IPS-11a (cell line): Measurements from ENCODE around the gene SLC18B1.

Experiments
- H3K4me3 ChIP-seq: one replicate; pipeline ENCODE4 v1.5.1; 2013; ENCODE audit warnings: low read depth, low read length, control low read depth

SLC18B1 gene

DNA sequence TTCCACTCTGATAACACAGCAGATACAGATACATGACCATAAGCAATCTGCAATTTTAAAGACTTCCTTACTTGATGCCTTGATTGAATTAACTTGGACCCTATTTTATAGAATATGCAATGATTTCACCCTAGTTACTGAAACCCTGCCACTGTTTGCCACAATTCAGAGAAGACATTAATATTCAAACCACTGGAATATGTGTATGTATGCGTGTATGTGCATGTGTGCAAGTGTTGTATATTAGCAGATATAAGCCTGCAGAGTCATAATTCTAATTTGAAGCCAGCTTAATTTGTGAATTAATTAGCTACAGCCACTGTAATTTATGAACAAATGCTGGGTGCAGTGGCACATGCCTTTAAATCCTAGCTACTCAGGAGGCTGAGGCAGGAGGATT is 50.0 kb downstream of the SLC18B1 start:
- no peak overlapping the region for H3K4me3 ChIP-seq

DNA sequence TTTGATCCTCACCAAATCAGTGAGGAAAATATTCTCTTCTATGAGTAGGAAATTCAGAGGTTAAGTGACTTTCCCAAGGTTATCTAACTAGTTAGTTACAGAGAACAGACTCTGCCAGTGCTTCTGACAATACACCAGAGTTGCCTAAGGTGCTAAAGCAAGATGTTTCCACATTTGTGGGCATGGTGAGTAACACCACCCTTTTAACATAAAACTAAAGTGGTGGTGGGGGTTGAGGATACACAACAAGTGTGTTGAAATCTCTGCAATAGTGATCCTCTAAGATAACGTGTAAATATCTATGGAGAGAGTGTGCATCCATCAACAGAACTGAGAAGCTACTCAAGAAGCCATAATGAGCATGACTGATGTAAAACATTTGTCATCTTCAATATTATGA is 52.4 kb downstream of the SLC18B1 start:
- no peak overlapping the region for H3K4me3 ChIP-seq

DNA sequence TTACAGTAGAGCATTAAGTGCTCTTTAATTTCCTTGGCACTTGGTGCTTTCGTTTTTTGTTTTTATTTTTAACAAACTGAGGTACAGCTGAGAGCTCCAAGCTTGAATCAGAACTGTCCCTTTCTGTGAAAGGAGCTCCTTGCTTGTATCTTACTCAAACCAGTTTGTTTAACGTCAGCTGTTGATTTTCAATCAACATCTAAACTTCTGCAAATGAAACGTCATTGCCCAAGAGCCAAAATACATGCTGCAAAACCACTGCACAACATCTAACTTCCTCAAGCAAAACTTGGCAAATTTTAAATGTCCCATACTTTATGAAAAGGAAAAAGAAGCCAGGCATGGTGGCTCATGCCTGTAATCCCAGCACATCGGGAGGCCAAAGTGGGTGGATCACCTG is 55.9 kb downstream of the SLC18B1 start:
- no peak overlapping the region for H3K4me3 ChIP-seq

DNA sequence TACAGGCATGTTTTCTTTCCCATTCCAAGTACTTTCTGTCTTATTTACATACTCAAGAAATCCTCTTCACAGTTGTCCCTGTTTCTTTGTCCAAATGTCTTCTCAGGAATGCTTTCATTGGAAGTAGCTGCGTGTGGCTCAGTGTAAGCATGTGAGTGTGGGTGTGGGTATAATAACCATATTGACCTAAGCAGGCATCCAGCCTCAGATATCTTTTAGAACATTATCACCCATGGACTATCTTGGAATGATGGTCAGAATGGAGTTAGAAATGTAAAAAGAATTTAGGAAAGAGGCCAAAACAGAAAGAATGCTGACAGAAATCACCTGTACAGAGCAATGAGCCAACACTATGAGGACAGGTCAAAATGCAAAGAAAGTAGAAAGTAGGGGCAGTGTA is 57.2 kb downstream of the SLC18B1 start:
- no peak overlapping the region for H3K4me3 ChIP-seq

DNA sequence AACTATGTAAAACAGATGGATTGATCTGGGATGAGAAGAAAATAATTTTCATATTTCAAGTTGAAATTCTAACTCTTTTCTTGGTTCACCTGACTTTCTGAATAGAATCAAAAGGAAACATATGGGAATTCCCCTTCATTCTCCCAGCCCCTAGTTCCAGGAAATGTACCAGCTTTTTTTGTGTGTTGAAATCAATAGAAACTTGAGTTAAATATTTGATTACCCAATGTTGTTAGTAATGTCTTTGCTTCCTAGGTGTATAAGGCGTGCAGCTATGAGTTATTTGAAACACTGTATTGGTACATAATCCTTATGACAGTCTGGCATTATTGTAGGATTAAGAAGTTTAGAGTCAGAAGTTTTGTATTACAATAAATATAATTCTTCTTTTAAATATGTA is 62.2 kb downstream of the SLC18B1 start:
- no peak overlapping the region for H3K4me3 ChIP-seq

DNA sequence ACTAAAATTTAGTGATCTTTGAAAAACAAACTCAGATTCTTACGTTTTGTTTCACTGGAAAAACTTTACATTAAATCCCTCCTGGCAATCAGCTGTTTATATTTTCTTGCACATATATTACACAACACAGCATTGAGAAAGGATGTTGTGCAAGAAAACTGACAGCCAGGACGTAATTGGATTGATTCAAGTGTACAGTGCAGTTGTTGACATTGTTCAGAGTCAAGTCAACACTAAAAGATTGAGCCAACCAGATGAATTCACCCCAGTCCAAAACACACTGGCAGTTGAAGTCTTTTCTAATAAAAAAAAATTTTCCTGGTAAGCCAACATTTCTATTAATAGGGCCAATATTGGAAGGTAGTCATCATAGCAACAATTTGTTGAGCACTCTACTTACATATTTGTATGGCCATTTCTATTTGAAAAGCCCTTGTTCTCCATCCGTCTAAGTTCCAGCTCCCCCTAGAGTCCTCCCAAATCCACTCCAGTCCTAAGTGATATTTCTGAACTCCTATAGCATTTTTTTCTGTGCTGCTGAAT is 63.7 kb downstream of the SLC18B1 start:
- no peak overlapping the region for H3K4me3 ChIP-seq

DNA sequence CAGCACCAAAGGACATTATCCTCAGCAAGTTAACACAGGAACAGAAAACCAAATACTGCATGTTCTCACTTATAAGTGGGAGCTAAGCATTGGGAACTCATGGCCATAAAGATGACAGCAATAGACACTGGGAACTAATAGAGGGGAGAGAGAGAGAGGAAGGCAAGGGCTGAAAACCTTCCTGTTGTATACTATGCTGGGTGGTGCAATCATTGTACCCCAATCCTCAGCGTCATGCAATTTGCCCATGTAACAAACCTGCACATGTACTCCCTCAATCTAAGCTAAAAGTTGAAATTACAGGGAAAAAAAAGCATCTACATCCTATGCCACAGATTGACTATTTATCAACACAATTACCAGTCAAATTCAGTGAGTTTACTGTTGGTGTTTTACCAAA is 64.6 kb downstream of the SLC18B1 start:
- no peak overlapping the region for H3K4me3 ChIP-seq

DNA sequence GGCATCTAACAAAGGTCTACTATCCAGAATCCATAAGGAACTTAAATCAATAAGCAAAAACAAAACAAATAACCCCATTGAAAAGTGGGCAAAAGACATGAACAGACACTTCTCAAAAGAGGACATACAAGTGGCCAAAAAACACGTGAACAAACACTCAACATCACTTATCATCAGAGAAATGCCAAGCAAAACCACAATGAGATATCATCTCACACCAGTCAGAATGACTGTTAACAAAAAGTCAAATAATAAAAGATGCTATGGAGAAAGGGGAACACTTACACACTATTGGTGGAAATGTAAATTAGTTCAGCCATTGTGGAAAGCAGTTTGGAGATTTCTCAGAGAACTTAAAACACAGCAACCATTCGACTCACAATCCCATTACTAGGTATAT is 65.2 kb downstream of the SLC18B1 start:
- no peak overlapping the region for H3K4me3 ChIP-seq

DNA sequence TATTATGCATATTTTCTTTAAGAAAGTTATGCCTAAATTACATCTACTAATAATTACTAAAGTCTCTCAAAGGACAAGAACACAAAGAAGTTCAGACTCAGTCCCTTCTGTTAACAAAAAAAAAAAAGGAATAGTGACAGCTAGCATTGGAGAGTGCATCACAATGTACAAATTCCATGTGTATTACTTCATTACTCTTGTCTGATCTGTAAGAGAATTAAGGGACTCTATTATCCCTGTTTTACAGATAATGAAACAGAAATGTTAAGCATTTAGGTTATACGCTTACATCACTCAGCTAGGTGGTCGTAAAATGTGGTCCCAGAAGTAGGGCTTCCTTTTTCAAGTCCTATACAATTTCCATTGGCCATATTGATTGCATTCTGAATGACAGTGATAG is 67.4 kb downstream of the SLC18B1 start:
- no peak overlapping the region for H3K4me3 ChIP-seq

DNA sequence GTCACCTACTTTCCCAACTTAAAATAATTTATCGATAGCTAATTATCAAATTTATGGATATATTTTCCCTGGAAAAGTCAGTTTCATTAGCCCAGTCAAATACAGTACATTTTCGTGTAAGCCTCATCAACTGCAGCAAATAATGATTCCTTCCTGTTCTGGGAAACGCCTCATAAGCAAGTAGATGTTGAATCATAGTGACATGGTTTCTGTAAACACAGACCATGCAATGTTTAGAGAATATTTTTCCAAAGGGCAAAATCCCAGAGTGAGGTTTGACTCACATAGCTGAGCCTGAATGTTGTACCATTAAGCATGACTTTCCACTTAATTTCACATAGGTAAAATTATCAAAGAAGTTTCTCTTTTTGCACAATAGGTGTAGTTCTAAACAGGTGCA is 67.9 kb downstream of the SLC18B1 start:
- no peak overlapping the region for H3K4me3 ChIP-seq

DNA sequence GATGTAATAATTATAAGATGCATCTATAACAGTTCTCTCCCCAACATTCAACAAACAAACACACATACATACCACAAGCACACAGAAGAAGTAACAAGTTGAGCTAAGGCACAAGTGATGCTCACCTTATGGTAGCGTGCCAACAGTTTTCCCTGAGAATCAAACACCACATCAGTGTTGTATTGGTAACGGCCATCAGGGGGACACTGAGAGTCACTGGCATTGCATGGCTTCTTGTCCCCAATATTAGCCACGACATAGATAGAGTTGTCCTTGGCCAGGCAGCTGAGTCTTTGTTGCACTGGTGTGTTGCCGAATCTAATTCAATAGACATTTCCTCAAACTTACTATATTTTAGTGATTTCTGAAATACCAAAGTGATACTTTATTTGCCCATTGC is 69.8 kb downstream of the SLC18B1 start:
- H3K4me3 ChIP-seq = no peak overlapping the region

DNA sequence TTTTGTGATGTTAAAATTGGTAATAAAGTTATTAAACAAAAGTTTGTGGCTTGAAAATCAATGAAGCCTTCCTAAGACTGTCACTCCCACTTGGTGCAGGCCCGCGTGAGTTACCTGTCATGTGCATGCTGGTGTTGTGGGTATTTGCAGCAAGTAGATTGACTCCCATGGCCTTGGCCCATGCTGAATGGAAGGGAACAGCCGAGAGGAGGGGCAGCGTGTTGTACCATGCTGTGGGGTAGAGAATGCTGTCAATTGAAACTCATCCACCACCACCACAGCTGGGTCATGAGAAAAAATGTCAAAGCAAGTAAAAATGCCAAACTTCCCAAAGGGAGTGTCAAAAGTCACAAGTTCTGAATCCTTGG is 71.8 kb downstream of the SLC18B1 start:
- no peak overlapping the region for H3K4me3 ChIP-seq

DNA sequence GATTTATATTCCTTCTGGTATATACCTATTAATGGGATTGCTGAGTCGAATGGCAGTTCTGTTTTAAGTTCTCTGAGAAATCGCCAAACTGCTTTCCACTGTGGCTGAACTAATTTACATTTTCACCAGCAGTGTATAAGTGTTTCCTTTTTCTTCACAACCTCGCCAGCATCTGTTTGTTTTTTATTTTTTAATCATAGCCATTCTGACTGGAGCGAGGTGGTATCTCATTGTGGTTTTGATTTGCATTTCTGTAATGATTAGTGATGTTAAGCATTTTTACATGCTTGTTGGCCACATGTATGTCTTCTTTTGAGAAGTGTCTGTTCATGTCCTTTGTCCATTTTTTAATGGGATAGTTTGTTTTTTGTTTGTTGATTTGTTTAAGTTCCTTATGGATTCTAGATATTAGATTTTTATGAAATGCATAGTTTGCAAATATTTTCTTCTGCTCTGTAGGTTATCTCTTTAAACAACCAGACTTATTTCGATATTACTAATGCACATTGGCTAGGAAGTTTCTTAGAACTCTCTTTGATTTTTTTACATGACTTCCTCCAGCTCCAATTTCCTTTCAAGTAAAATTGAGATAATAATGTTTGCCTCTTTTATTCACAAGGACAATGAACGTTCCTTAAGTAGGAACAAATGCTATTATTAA is 72.4 kb downstream of the SLC18B1 start:
- no peak overlapping the region for H3K4me3 ChIP-seq

DNA sequence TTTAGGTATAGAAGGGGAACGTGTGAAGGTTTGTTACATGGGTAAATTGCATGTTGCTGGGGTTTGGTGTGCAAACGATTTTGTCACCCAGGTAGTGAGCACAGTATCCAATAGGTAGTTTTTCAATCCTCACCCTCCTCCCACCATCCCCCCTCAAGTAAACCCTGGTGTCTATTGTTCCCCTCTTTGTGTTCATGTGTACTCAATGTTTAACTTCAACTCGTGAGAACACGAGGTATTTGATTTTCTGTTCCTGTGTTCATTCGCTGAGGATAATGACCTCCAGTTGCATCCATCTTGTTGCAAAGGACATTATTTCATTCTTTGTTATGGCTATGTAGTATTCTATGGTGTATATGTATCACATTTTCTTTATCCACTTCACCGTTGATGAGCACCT is 73.0 kb downstream of the SLC18B1 start:
- H3K4me3 ChIP-seq = no peak overlapping the region

DNA sequence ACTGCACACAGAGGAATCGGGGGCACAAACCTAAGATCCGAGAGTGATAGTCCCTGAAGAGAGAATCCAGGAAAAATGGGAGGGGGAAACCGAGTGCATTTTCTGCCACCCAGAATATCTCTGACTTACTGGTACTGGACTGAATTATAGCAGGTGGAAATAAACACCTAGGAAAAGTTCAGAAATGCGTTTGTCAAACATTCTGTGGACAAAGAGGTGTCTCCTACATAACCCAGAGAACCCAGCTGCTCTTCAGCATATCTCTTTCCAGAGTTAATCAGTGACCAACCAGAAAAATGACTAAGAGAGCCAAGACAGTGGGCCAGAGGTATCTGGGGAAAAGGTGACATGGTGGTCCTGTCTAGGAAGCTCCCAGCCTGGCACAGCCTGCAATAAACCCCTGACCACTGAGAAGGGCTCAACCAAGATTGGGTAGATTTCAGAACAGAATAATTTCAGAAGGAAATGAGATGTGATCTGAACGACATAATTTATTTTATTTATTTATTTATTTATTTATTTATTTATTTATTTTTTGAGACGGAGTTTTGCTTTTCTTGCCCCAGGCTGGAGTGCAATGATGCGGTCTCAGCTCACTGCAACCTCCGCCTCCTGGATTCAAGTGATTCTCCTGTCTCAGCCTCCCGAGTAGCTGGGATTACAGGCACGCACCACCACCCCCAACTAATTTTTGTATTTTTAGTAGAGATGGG is 78.5 kb downstream of the SLC18B1 start:
- no peak overlapping the region for H3K4me3 ChIP-seq
